Measurements from ENCODE around the gene OBP2A.

DNA sequence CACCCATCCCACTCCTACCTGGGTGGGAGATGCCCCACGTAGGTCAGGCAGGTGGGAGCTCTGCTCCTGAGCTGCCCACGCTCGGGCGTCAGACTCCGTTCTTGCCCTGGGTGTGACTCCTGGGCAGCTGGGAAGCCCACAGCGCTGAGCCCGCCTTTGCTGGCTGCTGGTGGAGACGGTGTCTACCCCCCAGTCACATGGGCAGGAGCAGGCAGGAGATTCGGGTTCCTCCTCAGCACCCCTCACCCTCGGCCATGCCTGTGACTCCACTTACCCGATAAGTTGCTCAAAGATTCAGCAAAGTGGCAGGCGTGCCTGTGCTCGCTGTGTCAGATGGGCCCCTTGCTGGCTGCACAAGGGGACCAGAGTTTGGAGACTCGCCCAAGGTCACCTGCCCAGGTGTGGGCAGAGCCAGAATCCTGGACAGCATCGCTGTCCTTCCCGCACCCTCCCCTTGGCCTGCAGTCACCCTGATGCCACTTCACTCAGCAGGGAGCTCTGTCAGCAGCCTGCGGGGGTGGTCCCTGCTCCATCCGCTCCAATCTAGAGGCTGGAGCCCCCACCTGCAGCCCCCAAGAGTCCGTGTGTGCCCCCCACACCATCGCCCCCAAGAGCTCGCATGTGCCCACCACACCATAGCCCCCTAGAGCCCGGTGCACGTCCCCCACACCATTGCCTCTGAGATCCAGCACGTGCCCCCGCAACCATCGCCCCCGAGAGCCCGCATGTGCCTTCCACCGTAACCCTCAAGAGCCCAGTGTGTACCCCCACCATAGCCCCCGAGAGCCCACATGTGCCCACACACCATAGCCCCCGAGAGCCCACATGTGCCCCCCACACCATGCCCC, 20.5 kb upstream of the OBP2A start:
- TF ChIP-seq CTCF (IDR thresholded peaks at IDR 0.05) (no peak), POLR2A (IDR thresholded peaks at IDR 0.05) (no peak)

Data from adrenal gland (tissue), 5 donors.